CD4-positive, alpha-beta T cell treated with Interleukin-15 for 4 hours (primary cell): ENCODE measurements around the gene SLC22A7.
"Not testable (repeated sequence)": the region's sequence is repeated elsewhere in the genome, so short reads cannot be mapped to it uniquely, and the experiment has no call there.

Experiments
- DNase-seq: peaks from one replicate; pipeline ENCODE4 v3.0.0-alpha.2; 2020; ENCODE audit warnings: low spot score

The SLC22A7 gene

DNA sequence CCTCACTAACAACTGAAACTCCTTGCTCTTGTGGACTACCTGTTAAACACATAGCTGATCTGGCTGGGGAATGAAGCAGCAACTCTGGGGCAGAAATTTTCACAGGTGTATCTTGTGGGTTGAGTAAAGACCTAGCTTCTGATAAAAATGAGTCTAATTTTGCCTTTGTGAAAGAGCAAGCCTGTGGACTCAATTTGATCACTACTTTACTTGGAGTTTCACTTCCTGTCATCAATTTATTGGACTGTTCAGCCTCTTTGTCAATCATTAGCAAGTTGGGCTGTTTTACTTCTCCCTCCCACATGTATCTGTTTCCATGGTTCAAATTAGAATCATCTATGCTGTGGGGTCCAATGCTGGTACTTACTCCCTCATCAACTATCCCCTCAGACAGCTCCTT, 40.2 kb downstream of the SLC22A7 start:
- no peak for DNase-seq

DNA sequence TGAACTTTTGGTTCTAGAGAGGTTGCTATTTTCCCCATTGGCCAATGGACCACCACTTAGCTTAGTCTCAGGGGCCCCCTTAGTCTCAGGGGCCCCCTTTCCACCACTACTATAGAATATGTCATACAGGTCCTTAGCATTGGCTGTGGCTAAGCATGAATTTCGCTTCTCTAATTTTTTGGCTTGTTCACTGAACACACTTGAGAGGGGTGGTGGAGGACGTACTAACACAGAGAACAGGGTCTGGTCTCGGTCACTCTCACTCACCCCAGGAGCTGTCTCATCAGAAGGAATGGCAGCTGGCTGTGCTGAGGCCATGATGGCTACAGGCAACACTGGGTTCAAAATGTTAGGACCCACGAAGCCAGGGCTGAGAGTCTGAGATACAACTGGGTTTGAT, 41.1 kb downstream of the SLC22A7 start:
- no peak for DNase-seq

DNA sequence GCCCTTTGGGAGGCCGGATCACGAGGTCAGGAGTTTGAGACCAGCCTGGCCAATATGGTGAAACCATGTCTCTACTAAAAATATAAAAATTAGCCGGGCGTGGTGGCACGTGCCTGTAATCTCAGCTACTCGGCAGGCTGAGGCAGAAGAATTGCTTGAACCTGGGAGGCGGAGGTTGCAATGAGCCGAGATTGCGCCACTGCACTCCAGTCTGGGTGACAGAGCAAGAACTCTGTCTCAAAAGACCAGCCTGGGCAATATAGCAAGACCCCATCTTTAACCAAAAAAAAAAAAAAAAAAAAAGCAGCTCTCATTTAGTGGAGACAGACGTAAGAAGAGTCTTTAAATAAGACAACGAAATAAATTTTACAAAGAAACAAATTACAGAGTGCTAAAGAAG, 48.2 kb downstream of the SLC22A7 start:
- DNase-seq, result not testable (repeated sequence)

DNA sequence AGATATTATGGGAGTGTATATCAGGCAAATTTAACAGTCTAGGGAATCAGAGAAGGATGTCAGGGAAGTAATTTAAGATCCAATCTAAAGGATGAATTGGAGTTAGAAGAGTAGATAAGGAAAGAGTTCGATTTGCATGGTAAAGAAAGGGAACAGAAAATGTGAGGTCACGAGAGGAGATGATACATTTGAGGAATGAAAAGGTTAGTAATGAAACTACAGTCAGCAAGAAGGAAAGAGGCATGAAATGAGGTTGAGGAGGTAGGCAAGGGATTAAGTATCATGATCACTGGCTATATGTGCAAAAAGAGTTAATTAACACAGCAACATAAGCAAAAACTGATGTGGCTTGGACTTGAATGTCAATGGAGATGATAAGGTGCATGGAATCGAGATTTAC, 49.0 kb downstream of the SLC22A7 start:
- no peak for DNase-seq

GRCh38 chr6:43347444-43347843, 49.4 kb downstream of the SLC22A7 start:
- DNase-seq, result no peak

DNA sequence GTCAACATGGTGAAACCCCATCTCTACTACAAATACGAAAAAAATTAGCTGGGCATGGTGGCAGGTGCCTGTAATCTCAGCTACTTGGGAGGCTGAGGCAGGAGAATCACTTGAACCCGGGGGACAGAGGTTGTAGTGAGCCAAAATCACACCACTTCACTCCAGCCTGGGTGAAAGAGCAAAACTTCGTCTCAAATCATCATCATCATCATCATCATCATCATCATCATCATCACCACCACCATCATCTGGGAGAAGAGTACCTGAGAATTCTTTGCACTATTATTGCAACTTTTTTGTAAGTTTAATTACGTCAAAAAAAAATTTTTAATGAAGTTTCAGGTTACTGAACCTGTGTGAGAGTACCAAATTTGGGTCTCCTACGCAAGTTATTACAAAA, 53.9 kb downstream of the SLC22A7 start:
- not testable (repeated sequence) for DNase-seq
